ENCODE results near the gene LCP2. TPM values are rescaled to one million over a fixed set of nuclear protein-coding genes. Genes with fewer than 3 reads are reported as not detected.

The LCP2 gene
- total and polyA plus RNA-seq, 2 of the 8 experiments (the other 6 are each of a cell fraction or from before 2014, with no cell fraction given): 0.26 to 0.33 TPM

GRCh38 chr5:170334626-170335025 lies 37.0 kb upstream of the LCP2 start:
- no peak overlapping the region for H3K14ac ChIP-seq (ENCODE audit: insufficient read length)
- peak overlapping the region; percentile 4 for H2BK120ac ChIP-seq (replicated peaks; ENCODE audit: low read depth, low read length)
- H3K23ac ChIP-seq (ENCODE audit: insufficient read length): no peak overlapping the region
- peaks cover 2% of the 10 kb centered on the region; the same call in 1 of the 2 replicates for H3K23me2 ChIP-seq (ENCODE audit: low read depth, low read length)
- no peaks in the 10 kb centered on the region for H3K79me2 ChIP-seq (ENCODE audit: control insufficient read depth in 1 of 2, insufficient read depth in 2 of 2, low read length in 2 of 2)
- H3K4me2 ChIP-seq (ENCODE audit: insufficient read depth in 1 of 2, low read depth in 2 of 2, low read length in 2 of 2): no peak overlapping the region
- TF ChIP-seq FOSL1 (IDR thresholded peaks at IDR 0.05; ENCODE audit: insufficient read depth, low read depth, low read length) (no peak), TCF12 (IDR thresholded peaks at IDR 0.05; ENCODE audit: low read depth, low read length) (no peak), KDM1A (IDR thresholded peaks at IDR 0.05; ENCODE audit: borderline replicate concordance, low read length) (no peak)
- no peak overlapping the region for H2BK12ac ChIP-seq (ENCODE audit: low read depth, low read length)
- no peak overlapping the region for H4K91ac ChIP-seq (replicated peaks; ENCODE audit: insufficient read length, low read length)
- H2BK20ac ChIP-seq (ENCODE audit: low read length): no peak overlapping the region
- no peak overlapping the region for H3K18ac ChIP-seq (ENCODE audit: extremely low read depth, low read length)
- no peaks in the 10 kb centered on the region for H3K36me3 ChIP-seq (ENCODE audit: control insufficient read depth in 2 of 4, insufficient read depth in 4 of 4, low read length in 3 of 4)
- no peak overlapping the region for H3K9ac ChIP-seq (replicated peaks in 1 of 4; ENCODE audit: extremely low read depth in 1 of 4, low read depth in 3 of 4, low read length in 3 of 4)
- no peaks in the 10 kb centered on the region for H3K9me3 ChIP-seq (ENCODE audit: insufficient read depth in 2 of 2, low read depth in 1 of 2, low read length in 1 of 2)
- H2AK5ac ChIP-seq (ENCODE audit: low read depth, low read length): no peak overlapping the region
- ChIA-PET POLR2A (ENCODE audit: partially characterized antibody) (interaction anchor here (1.1 to 1.4 kb wide), 2 partner anchors 98 to 107 kb away, joined by 3 to 4 read pairs; no protein-coding TSS in a partner anchor), CTCF (ENCODE audit: partially characterized antibody) (interaction anchor here (0.6 to 2.6 kb wide), 22 partner anchors 14 to 297 kb away, joined by 3 to 24 read pairs (median 4); partner anchors contain the start of gene LCP2)
- H4K5ac ChIP-seq (ENCODE audit: insufficient read length, low read depth, low read length): no peak overlapping the region
- no peaks in the 10 kb centered on the region for H3K79me1 ChIP-seq (ENCODE audit: low read depth, low read length)
- H2AFZ ChIP-seq (ENCODE audit: low read length): no peak overlapping the region
- no peak overlapping the region for H3K4ac ChIP-seq (replicated peaks; ENCODE audit: insufficient read length, low read depth, low read length)
- H3K27ac ChIP-seq (ENCODE audit: low read depth, low read length): no peak overlapping the region
- H2BK5ac ChIP-seq (ENCODE audit: low read depth, low read length): 0 out of 2 replicates have a peak overlapping the region, but pooled peaks have one; percentile 93
- FAIRE-seq (no peak), DNase-seq (ENCODE audit: low read depth in 1 of 2, low spot score in 2 of 2) (no peak)
- H3K56ac ChIP-seq (replicated peaks; ENCODE audit: insufficient read length, low read depth, low read length): no peak overlapping the region
- WGBS, 2 experiments (ENCODE audit: extremely low coverage in 1 of 2, insufficient coverage in 1 of 2, insufficient read length in 1 of 2, insufficient replicate concordance in 2 of 2, low coverage in 1 of 2, low lambda C conversion rate in 2 of 2, missing lambda C conversion rate in 1 of 2): 82% methylated on average over 4 of the region's 5 CpGs; no CpG with 5 or more reads in 1 of the 2 experiments
- H2BK15ac ChIP-seq (ENCODE audit: low read length): no peak overlapping the region
- H3K4me1 ChIP-seq (replicated peaks in 1 of 4; ENCODE audit: control insufficient read depth in 3 of 4, insufficient read depth in 4 of 4, low read length in 3 of 4): peaks cover 10 to 31% (median 25%) of the 10 kb centered on the region in 4 experiments
- H3K27me3 ChIP-seq (replicated peaks in 1 of 4; ENCODE audit: control insufficient read depth in 3 of 4, extremely low read depth in 1 of 4, insufficient read depth in 3 of 4, low read length in 3 of 4): no peaks in the 10 kb centered on the region
- H4K20me1 ChIP-seq (replicated peaks in 1 of 2; ENCODE audit: control insufficient read depth in 1 of 2, insufficient read depth in 2 of 2, low read length in 2 of 2): no peaks in the 10 kb centered on the region
- no peak overlapping the region for H3K4me3 ChIP-seq (ENCODE audit: extremely low read depth in 1 of 4, insufficient read depth in 2 of 4, low read depth in 3 of 4, low read length in 4 of 4)
- no peak overlapping the region for H4K8ac ChIP-seq (ENCODE audit: extremely low read depth, insufficient read depth, low read length)

All from H1 (cell line).